ENCODE results near the gene SNTG2.
"Not testable (repeated sequence)": the region's sequence is repeated elsewhere in the genome, so short reads cannot be mapped to it uniquely, and the experiment has no call there.

The SNTG2 gene

GRCh38 chr2:1373830-1374229 lies 423.2 kb downstream of the SNTG2 start:
- H3K4me3 ChIP-seq (ENCODE audit: low read length): no peak overlapping the region
- no peak overlapping the region for H3K27ac ChIP-seq (ENCODE audit: low read depth, low read length)
- H3K36me3 ChIP-seq (ENCODE audit: control insufficient read depth, insufficient read depth, low read length): no peaks in the 10 kb centered on the region
- H3K4me1 ChIP-seq (ENCODE audit: control insufficient read depth, insufficient read depth, low read length): no peaks in the 10 kb centered on the region
- H3K9ac ChIP-seq (ENCODE audit: low read length): no peak overlapping the region
- no peaks in the 10 kb centered on the region for H3K27me3 ChIP-seq (ENCODE audit: control insufficient read depth, insufficient read depth, low read length)

DNA sequence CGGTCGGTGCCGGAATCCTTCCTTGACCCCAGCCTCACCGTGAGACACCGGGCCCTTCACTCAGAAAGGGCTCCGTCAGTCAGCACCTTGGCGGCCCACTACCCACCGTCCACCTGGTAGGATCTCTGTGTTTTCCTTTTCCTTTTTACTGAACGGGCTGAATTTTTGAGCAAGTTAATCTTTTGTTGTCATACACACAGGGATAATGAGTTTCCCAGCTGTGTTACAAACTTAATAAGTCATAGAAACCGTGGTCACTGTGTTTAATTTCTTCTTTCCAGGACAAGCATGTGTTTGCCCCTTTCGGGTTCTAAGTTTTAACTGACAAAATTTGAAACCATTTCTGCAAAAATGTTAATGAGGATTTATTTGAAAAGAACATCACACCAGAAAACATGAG lies 423.6 kb downstream of the SNTG2 start:
- H3K9ac ChIP-seq (ENCODE audit: low read length): no peak overlapping the region
- no peaks in the 10 kb centered on the region for H3K27me3 ChIP-seq (ENCODE audit: control insufficient read depth, insufficient read depth, low read length)
- H3K36me3 ChIP-seq (ENCODE audit: control insufficient read depth, insufficient read depth, low read length): no peaks in the 10 kb centered on the region
- no peaks in the 10 kb centered on the region for H3K4me1 ChIP-seq (ENCODE audit: control insufficient read depth, insufficient read depth, low read length)
- H3K4me3 ChIP-seq (ENCODE audit: low read length): no peak overlapping the region
- no peak overlapping the region for H3K27ac ChIP-seq (ENCODE audit: low read depth, low read length)

- Histone ChIP-seq H3K36me3 (ENCODE audit: control insufficient read depth, insufficient read depth, low read length) (no peaks in the 10 kb centered on the region), H3K4me3 (ENCODE audit: low read length) (no peak overlapping the region), H3K27ac (ENCODE audit: low read depth, low read length) (no peak overlapping the region), H3K27me3 (ENCODE audit: control insufficient read depth, insufficient read depth, low read length) (no peaks in the 10 kb centered on the region), H3K4me1 (ENCODE audit: control insufficient read depth, insufficient read depth, low read length) (no peaks in the 10 kb centered on the region), H3K9ac (ENCODE audit: low read length) (no peak overlapping the region)
Observed at GRCh38 chr2:1375794-1376193, 425.1 kb downstream of the SNTG2 start.

DNA sequence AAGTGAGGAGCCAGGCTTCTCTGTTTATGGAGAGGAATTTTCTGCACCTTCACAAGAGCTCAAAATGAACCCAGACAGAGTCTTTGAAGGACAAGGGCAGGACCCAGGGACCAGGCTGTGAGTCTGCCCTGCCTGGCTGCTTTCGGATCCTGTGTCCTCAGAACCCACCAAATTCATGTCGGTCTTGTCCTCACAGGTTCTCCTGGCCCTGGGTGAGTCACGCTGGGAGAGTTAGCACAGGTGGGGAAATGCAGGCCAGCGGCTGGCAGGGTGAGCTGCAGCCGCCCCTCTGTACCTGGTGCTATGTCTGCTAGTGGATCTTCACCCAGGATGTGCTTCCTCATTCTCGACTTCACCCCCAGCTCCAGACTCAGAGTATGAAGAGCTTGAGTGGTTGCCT lies 426.8 kb downstream of the SNTG2 start:
- no peak overlapping the region for H3K9ac ChIP-seq (ENCODE audit: low read length)
- H3K27ac ChIP-seq (ENCODE audit: low read depth, low read length): no peak overlapping the region
- H3K4me3 ChIP-seq (ENCODE audit: low read length): no peak overlapping the region
- H3K36me3 ChIP-seq (ENCODE audit: control insufficient read depth, insufficient read depth, low read length): no peaks in the 10 kb centered on the region
- no peaks in the 10 kb centered on the region for H3K27me3 ChIP-seq (ENCODE audit: control insufficient read depth, insufficient read depth, low read length)
- no peaks in the 10 kb centered on the region for H3K4me1 ChIP-seq (ENCODE audit: control insufficient read depth, insufficient read depth, low read length)

DNA sequence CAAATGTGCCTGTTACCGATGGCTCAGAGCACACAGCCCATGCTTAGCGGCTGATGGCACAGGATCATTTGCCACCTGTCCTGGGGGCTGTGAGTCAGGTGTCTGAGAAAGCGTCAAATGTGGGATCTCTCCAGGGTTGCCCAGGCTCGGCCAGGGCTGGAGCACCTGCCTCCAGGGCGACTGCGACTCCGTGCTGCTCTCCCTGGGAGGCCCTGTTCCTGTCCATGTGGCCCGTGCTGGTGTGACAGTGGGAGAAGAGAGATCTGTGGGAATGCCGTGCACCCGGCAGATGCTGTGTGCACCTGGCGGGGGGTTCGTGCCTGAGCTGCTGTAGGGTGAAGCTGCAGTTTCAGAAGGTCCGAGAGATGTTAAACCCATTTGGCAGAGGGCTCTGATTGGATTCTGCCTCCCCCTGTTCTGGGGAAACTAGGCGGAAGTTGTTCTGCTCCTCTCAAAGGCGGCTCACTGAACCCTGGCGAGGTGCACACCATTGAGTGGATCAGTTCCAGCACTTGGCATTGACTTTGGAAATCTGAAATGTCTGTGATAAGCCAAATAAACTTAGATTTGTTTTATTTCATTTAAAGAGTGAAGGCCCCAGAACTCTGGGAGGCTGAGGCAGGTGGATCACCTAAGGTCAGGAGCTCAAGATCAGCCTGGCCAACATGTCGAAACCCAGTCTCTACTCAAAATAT lies 428.0 kb downstream of the SNTG2 start:
- Histone ChIP-seq H3K36me3 (ENCODE audit: control insufficient read depth, insufficient read depth, low read length) (no peaks in the 10 kb centered on the region), H3K9ac (ENCODE audit: low read length) (no peak overlapping the region), H3K4me1 (ENCODE audit: control insufficient read depth, insufficient read depth, low read length) (no peaks in the 10 kb centered on the region), H3K4me3 (ENCODE audit: low read length) (no peak overlapping the region), H3K27ac (ENCODE audit: low read depth, low read length) (no peak overlapping the region), H3K27me3 (ENCODE audit: control insufficient read depth, insufficient read depth, low read length) (no peaks in the 10 kb centered on the region)

DNA sequence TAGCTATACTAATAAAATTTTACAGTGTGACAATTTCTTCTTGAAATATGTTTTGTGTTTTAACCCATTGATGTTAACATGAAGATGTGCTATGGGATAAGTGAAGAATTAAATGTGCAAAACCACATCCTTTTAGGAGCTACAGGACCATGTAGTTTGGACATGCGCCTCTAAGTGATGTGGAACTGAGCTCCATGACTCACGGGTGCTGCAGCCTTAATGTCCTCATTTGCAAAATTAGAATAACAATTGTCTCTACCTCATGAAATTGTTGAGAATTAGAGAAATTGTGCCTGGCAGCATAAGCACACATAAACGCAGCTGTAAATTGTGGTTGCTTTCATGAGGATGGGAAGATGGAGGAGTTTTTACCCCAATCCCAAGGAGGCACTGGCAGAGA lies 431.0 kb downstream of the SNTG2 start:
- no peak overlapping the region for H3K27ac ChIP-seq (ENCODE audit: low read depth, low read length)
- no peak overlapping the region for H3K9ac ChIP-seq (ENCODE audit: low read length)
- no peaks in the 10 kb centered on the region for H3K36me3 ChIP-seq (ENCODE audit: control insufficient read depth, insufficient read depth, low read length)
- no peaks in the 10 kb centered on the region for H3K4me1 ChIP-seq (ENCODE audit: control insufficient read depth, insufficient read depth, low read length)
- no peak overlapping the region for H3K4me3 ChIP-seq (ENCODE audit: low read length)
- H3K27me3 ChIP-seq (ENCODE audit: control insufficient read depth, insufficient read depth, low read length): no peaks in the 10 kb centered on the region

- not testable (repeated sequence) for H3K27ac ChIP-seq (ENCODE audit: low read depth, low read length); H3K27me3 ChIP-seq (ENCODE audit: control insufficient read depth, insufficient read depth, low read length); H3K4me3 ChIP-seq (ENCODE audit: low read length); H3K9ac ChIP-seq (ENCODE audit: low read length); H3K36me3 ChIP-seq (ENCODE audit: control insufficient read depth, insufficient read depth, low read length); H3K4me1 ChIP-seq (ENCODE audit: control insufficient read depth, insufficient read depth, low read length)
Observed at GRCh38 chr2:1387954-1388725, 437.5 kb downstream of the SNTG2 start.

DNA sequence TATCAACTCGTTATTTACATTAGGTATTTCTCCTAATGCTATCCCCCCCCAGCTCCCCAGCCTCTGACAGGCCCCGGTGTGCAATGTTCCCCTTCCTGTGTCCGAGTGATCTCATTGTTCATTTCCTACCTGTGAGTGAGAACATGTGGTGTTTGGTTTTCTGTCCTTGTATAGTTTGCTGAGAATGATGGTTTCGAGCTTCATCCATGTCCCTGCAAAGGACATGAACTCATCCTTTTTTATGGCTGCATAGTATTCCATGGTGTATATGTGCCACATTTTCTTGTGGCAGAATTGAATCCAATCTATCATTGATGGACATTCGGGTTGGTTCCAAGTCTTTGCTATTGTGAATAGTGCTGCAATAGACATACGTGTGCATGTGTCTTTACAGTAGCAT lies 439.5 kb downstream of the SNTG2 start:
- H3K27me3 ChIP-seq (ENCODE audit: control insufficient read depth, insufficient read depth, low read length); H3K9ac ChIP-seq (ENCODE audit: low read length); H3K27ac ChIP-seq (ENCODE audit: low read depth, low read length); H3K4me3 ChIP-seq (ENCODE audit: low read length); H3K4me1 ChIP-seq (ENCODE audit: control insufficient read depth, insufficient read depth, low read length); H3K36me3 ChIP-seq (ENCODE audit: control insufficient read depth, insufficient read depth, low read length): not testable (repeated sequence)

- Histone ChIP-seq H3K4me3 (ENCODE audit: low read length) (no peak overlapping the region), H3K27ac (ENCODE audit: low read depth, low read length) (no peak overlapping the region), H3K36me3 (ENCODE audit: control insufficient read depth, insufficient read depth, low read length) (no peaks in the 10 kb centered on the region), H3K9ac (ENCODE audit: low read length) (no peak overlapping the region), H3K4me1 (ENCODE audit: control insufficient read depth, insufficient read depth, low read length) (no peaks in the 10 kb centered on the region), H3K27me3 (ENCODE audit: control insufficient read depth, insufficient read depth, low read length) (no peaks in the 10 kb centered on the region)
Observed at GRCh38 chr2:1393321-1393720, 442.7 kb downstream of the SNTG2 start.

GRCh38 chr2:1394709-1395408 lies 444.2 kb downstream of the SNTG2 start:
- Histone ChIP-seq H3K4me1 (ENCODE audit: control insufficient read depth, insufficient read depth, low read length) (no peaks in the 10 kb centered on the region), H3K4me3 (ENCODE audit: low read length) (no peak overlapping the region), H3K9ac (ENCODE audit: low read length) (no peak overlapping the region), H3K36me3 (ENCODE audit: control insufficient read depth, insufficient read depth, low read length) (no peaks in the 10 kb centered on the region), H3K27ac (ENCODE audit: low read depth, low read length) (no peak overlapping the region), H3K27me3 (ENCODE audit: control insufficient read depth, insufficient read depth, low read length) (no peaks in the 10 kb centered on the region)

DNA sequence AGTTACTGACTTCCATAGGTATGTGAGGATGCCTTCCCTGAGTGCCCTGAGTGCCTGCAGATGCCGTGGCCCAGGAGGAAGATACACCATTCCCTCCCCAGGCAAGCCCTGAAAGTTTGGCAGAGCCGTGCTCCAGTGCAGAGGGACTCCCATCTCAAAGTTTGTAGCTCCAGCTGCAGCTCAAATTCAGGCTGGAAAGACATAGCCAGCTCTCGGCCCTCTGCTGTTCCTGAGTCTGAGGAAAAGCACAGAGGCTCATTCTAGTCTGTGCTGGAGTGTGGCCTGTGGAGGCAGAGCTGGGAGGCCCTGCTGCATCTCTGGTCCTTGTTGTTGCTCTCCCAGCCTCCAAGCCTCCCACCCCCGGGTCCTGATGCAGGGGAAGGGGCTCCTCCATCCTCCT lies 446.7 kb downstream of the SNTG2 start:
- Histone ChIP-seq H3K36me3 (ENCODE audit: control insufficient read depth, insufficient read depth, low read length) (no peaks in the 10 kb centered on the region), H3K27me3 (ENCODE audit: control insufficient read depth, insufficient read depth, low read length) (no peaks in the 10 kb centered on the region), H3K4me3 (ENCODE audit: low read length) (no peak overlapping the region), H3K27ac (ENCODE audit: low read depth, low read length) (no peak overlapping the region), H3K4me1 (ENCODE audit: control insufficient read depth, insufficient read depth, low read length) (no peaks in the 10 kb centered on the region), H3K9ac (ENCODE audit: low read length) (no peak overlapping the region)

DNA sequence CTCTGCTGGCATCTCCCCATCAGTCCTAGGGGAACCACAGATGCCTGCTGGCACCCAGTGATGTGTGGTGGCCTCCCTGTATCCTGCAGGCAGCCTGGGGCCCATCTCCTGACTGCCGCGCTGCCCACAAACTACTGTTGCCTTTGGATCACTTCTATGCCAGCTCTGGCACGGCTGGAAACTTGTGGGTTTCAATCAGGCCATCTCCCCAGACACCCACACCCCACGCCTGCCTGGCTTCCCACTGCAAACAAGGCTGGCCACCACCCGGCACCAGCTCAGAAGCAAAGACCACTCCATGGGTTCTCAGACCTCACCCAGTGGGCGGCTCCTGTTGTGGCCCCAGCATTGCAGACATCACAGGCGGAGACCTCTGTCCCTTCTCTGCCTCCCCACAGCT lies 447.5 kb downstream of the SNTG2 start:
- Histone ChIP-seq H3K27ac (ENCODE audit: low read depth, low read length) (no peak overlapping the region), H3K27me3 (ENCODE audit: control insufficient read depth, insufficient read depth, low read length) (no peaks in the 10 kb centered on the region), H3K9ac (ENCODE audit: low read length) (no peak overlapping the region), H3K36me3 (ENCODE audit: control insufficient read depth, insufficient read depth, low read length) (no peaks in the 10 kb centered on the region), H3K4me1 (ENCODE audit: control insufficient read depth, insufficient read depth, low read length) (no peaks in the 10 kb centered on the region), H3K4me3 (ENCODE audit: low read length) (no peak overlapping the region)

Measured in rectal smooth muscle tissue (tissue), 1 donor.